ENCODE measurements around the gene ENPP6. TPM values are rescaled to one million over a fixed set of nuclear protein-coding genes. Genes with fewer than 3 reads are reported as not detected.
"Not testable (repeated sequence)": the region's sequence is repeated elsewhere in the genome, so short reads cannot be mapped to it uniquely, and the experiment has no call there.

ENPP6 gene
- total and polyA plus RNA-seq, 12 donors = 0.03 to 0.68 (median 0.07) TPM; not detected in 3

GRCh38 chr4:184215709-184216328 lies 1.9 kb downstream of the ENPP6 start:
- Histone ChIP-seq H3K36me3 (no peaks in the 10 kb centered on the region), H3K4me1 (no peaks in the 10 kb centered on the region), H3K4me3 (no peak overlapping the region), H3K9me3 (peaks cover 0 to 5% (median 0%) of the 10 kb centered on the region in 11 donors), H3K27me3 (peaks cover 0 to 11% (median 0%) of the 10 kb centered on the region in 7 donors), H3K27ac (no peak overlapping the region)
- TF ChIP-seq CTCF (IDR thresholded peaks at IDR 0.05) = no peak
- 50 to 51% methylated on average over 10 of the region's 10 CpGs for WGBS, 2 donors
- ATAC-seq = no peak
- intact Hi-C loops (cut with DNase I) = no loop called here
- no peak for DNase-seq

- DNase-seq = no peak
- H3K27ac ChIP-seq = no peak overlapping the region
- no peak for ATAC-seq
- 89% methylated on average over 5 of the region's 5 CpGs for WGBS, 2 donors
- H3K4me3 ChIP-seq = no peak overlapping the region
- no peak for TF ChIP-seq CTCF (IDR thresholded peaks at IDR 0.05)
- no peaks in the 10 kb centered on the region for H3K36me3 ChIP-seq
- no peaks in the 10 kb centered on the region for H3K4me1 ChIP-seq
- H3K9me3 ChIP-seq = peaks cover 0 to 5% (median 0%) of the 10 kb centered on the region in 11 donors
- H3K27me3 ChIP-seq = peaks cover 0 to 11% (median 0%) of the 10 kb centered on the region in 7 donors
- intact Hi-C loops (cut with DNase I) = no loop called here
Measured at GRCh38 chr4:184214931-184215330, 2.7 kb downstream of the ENPP6 start.

DNA sequence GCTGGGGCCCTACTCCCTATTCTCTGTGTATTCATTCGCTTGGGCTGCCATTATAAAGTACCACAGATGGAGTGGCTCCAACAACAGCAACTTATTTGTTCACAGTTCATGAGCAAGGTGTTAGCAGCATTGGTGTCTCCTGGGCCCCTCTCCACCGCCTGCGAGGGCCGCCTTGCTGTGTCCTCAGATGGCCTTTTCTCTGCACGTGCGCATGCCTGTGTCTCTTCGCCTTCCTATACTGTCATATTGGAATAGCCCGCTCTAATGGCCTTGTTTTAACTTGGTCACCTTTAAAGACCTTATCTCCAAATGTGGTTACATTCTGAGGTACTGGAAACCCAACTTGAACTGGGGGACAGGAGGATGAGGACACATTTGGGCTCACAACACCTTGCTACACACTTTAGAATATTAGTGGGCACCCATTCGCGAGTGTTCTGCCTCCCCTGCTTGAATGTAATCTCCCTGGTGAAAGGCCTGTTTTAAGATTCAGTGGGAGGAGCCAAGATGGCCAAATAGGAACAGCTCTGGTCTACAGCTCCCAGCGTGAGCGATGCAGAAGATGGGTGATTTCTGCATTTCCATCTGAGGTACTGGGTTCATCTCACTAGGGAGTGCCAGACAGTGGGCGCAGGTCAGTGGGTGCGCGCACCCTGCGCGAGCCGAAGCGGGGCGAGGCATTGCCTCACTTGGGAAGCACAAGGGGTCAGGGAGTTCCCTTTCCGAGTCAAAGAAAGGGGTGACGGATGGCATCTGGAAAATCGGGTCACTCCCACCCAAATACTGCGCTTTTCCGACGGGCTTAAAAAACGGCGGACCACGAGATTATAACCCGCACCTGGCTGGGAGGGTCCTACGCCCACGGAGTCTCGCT lies 9.7 kb downstream of the ENPP6 start:
- intact Hi-C loops (cut with DNase I); H3K9me3 ChIP-seq; H3K27me3 ChIP-seq; H3K4me3 ChIP-seq; DNase-seq; ATAC-seq; H3K4me1 ChIP-seq; H3K36me3 ChIP-seq; H3K27ac ChIP-seq: not testable (repeated sequence)
- WGBS, 2 donors = 85 to 91% methylated on average over 33 of the region's 33 CpGs

GRCh38 chr4:184205243-184205642 lies 12.4 kb downstream of the ENPP6 start:
- DNase-seq (no peak), ATAC-seq (no peak)
- no peak overlapping the region for H3K27ac ChIP-seq
- no peak overlapping the region for H3K4me3 ChIP-seq
- H3K9me3 ChIP-seq = no peaks in the 10 kb centered on the region
- H3K4me1 ChIP-seq = no peaks in the 10 kb centered on the region
- intact Hi-C loops (cut with DNase I) = no loop called here
- peaks cover 0 to 4% (median 0%) of the 10 kb centered on the region in 7 donors for H3K27me3 ChIP-seq
- 96 to 97% methylated on average over 14 of the region's 14 CpGs for WGBS, 2 donors
- H3K36me3 ChIP-seq = no peaks in the 10 kb centered on the region
- TF ChIP-seq CTCF (IDR thresholded peaks at IDR 0.05) = no peak

Measured in heart right ventricle (tissue), 16 donors.